Measurements from ENCODE around the gene SEPTIN1.

- peak in 5 of 6 experiments; percentile 17 to 31 (median 28) for TF ChIP-seq CTCF (IDR thresholded peaks at IDR 0.05)
- peak; percentile 56 to 82 for TF ChIP-seq POLR2A (IDR thresholded peaks at IDR 0.05)
Measured at GRCh38 chr16:30417529-30418349, 35.4 kb upstream of the SEPTIN1 start.
